ENCODE data around the gene FRMPD3.

DNA sequence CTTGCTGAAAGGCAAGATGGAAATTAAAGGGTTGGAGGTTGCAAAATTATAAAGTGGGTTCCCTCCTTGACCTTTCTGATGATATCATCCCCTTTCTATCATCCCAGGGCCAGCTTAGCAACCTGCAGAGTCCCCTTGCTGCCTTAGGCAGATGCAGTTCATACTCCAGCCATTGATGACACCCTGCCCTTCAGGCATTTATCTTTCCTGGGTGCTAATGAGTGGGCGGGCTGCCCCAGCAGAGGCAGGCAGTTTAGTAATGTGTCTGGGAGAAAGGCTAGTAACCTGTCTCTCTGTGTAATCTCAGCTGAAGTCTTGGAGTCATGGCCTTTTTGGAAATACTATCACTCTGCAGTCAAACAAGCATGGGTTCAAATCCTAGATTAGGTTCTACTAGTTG lies 3.8 kb upstream of the FRMPD3 start:
- TF ChIP-seq EZH2 (IDR thresholded peaks at IDR 0.05) (no peak), EZH2phosphoT487 (IDR thresholded peaks at IDR 0.05) (no peak)
- TF ChIP-seq, protein P1, sequence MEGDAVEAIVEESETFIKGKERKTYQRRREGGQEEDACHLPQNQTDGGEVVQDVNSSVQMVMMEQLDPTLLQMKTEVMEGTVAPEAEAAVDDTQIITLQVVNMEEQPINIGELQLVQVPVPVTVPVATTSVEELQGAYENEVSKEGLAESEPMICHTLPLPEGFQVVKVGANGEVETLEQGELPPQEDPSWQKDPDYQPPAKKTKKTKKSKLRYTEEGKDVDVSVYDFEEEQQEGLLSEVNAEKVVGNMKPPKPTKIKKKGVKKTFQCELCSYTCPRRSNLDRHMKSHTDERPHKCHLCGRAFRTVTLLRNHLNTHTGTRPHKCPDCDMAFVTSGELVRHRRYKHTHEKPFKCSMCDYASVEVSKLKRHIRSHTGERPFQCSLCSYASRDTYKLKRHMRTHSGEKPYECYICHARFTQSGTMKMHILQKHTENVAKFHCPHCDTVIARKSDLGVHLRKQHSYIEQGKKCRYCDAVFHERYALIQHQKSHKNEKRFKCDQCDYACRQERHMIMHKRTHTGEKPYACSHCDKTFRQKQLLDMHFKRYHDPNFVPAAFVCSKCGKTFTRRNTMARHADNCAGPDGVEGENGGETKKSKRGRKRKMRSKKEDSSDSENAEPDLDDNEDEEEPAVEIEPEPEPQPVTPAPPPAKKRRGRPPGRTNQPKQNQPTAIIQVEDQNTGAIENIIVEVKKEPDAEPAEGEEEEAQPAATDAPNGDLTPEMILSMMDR (IDR thresholded peaks at IDR 0.05), result no peak
